Right lobe of liver (tissue), 4 donors: Measurements from ENCODE around the gene DYDC2.

ENCODE experiments used
- POLR2A ChIP-seq: fragments of 450-650 bp; IDR thresholded peaks from one replicate; pipeline ENCODE4 v1.6.1; 2017; ENCODE audit warnings: antibody characterized with exemption, mild to moderate bottlenecking
- TF ChIP-seq, protein P1 (sequence below), 4 donors: fragments of 200-600 bp in 3 of 4; fragments of 450-650 bp in 1 of 4; IDR thresholded peaks; one replicate each; pipeline versions ENCODE4 v1.5.1 to v1.8.0; 2016 to 2022; ENCODE audit warnings: antibody characterized with exemption in 4 of 4, mild to moderate bottlenecking in 2 of 4
- donor health status: DM: no; HTN: no; CAD: no.
- donor health status: DM: no; HTN: no; CAD: no.
- donor health status: DM: no; HTN: yes; CAD: no.

DNA sequence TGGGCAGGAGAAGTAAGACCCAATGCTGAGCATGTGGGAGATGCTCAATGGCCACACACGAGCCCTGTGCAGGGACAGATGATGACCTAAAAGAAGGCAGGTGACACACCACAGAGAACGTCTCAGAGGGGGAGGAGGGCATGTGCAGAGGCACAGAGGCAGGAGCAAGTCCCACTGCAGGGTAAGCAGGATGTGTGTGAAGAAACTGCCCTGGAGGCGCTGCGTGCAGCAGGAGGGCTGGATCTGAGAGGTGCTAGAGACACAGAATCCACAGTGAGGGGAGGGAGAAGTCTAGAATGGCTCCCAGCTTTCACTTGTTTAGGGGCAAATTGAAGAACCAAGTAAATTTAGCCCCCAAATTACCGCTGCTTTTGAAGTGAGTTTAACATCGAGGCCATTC is 14.9 kb downstream of the DYDC2 start:
- TF ChIP-seq, protein P1, sequence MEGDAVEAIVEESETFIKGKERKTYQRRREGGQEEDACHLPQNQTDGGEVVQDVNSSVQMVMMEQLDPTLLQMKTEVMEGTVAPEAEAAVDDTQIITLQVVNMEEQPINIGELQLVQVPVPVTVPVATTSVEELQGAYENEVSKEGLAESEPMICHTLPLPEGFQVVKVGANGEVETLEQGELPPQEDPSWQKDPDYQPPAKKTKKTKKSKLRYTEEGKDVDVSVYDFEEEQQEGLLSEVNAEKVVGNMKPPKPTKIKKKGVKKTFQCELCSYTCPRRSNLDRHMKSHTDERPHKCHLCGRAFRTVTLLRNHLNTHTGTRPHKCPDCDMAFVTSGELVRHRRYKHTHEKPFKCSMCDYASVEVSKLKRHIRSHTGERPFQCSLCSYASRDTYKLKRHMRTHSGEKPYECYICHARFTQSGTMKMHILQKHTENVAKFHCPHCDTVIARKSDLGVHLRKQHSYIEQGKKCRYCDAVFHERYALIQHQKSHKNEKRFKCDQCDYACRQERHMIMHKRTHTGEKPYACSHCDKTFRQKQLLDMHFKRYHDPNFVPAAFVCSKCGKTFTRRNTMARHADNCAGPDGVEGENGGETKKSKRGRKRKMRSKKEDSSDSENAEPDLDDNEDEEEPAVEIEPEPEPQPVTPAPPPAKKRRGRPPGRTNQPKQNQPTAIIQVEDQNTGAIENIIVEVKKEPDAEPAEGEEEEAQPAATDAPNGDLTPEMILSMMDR (IDR thresholded peaks at IDR 0.05) = no peak
- no peak for TF ChIP-seq POLR2A
